AG10803 (cell line): ENCODE measurements around the gene TIMMDC1.
"Not testable (repeated sequence)": the region's sequence is repeated elsewhere in the genome, so short reads cannot be mapped to it uniquely, and the experiment has no call there.

Source experiments
- DNase-seq: peaks from one replicate; pipeline ENCODE4 v3.0.0; 2010; ENCODE audit warnings: low read depth
- H3K4me3 ChIP-seq: 2 replicates; pipeline ENCODE4 v1.5.1; 2011; ENCODE audit warnings: mild to moderate bottlenecking, low read length, control low read depth
- TF ChIP-seq, protein P1 (sequence below): conservative IDR thresholded peaks from 2 replicates; pipeline ENCODE4 v1.5.1; 2011; ENCODE audit warnings: mild to moderate bottlenecking, low read length, control low read depth, inconsistent platforms

The TIMMDC1 gene

DNA sequence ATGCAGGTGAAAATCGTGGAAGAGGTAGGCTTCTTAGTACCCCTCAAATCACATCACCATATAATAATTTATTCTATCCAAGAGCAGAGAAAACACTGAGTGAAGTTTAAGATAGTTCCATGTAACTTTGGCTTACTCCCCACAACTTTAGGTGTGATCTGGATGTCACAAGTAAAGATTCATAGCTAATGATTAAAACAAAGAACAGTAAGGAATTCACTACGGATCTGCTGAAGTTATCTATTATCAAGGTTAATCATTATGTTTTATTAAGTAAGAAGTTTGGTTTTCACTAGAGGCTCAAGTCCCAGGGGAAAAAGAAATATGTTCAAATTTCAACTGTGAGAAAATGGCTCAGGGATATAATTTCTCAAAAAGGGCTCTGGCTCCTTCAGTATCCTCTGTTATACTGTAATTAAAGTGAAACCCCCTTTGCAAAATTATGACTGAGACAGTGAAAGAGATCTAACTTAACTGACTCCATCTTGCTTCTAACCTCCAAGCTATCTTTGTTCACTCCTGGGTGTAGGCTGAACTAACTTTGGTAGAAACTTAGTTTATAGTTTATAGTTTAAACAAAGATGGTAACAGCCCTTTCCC is 43.9 kb downstream of the TIMMDC1 start:
- no peak overlapping the region for H3K4me3 ChIP-seq

DNA sequence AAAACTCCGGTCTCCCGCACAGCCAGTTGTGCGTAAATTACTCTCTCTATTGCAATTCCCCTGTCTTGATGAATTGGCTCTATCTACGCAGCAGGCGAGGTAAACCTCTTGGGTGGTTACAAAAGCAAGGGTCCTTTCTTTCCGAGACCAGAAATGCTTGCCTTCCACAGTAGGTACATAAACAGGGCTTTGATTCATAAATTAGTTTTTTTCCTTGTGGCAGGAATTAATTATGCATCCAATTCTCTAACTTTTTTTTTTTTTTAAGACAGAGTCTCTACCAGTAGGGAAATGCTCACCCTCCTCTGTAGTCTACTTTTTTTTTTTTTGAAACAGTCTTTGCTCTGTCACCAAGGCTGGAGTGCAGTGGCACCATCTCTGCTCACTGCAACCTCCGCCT is 44.8 kb downstream of the TIMMDC1 start:
- no peak for DNase-seq
- H3K4me3 ChIP-seq: no peak overlapping the region
- TF ChIP-seq, protein P1, sequence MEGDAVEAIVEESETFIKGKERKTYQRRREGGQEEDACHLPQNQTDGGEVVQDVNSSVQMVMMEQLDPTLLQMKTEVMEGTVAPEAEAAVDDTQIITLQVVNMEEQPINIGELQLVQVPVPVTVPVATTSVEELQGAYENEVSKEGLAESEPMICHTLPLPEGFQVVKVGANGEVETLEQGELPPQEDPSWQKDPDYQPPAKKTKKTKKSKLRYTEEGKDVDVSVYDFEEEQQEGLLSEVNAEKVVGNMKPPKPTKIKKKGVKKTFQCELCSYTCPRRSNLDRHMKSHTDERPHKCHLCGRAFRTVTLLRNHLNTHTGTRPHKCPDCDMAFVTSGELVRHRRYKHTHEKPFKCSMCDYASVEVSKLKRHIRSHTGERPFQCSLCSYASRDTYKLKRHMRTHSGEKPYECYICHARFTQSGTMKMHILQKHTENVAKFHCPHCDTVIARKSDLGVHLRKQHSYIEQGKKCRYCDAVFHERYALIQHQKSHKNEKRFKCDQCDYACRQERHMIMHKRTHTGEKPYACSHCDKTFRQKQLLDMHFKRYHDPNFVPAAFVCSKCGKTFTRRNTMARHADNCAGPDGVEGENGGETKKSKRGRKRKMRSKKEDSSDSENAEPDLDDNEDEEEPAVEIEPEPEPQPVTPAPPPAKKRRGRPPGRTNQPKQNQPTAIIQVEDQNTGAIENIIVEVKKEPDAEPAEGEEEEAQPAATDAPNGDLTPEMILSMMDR: peak; percentile 3

More for the DNA sequence above, 43.9 kb downstream of the TIMMDC1 start:
- TF ChIP-seq, protein P1: no peak
- DNase-seq: no peak

DNA sequence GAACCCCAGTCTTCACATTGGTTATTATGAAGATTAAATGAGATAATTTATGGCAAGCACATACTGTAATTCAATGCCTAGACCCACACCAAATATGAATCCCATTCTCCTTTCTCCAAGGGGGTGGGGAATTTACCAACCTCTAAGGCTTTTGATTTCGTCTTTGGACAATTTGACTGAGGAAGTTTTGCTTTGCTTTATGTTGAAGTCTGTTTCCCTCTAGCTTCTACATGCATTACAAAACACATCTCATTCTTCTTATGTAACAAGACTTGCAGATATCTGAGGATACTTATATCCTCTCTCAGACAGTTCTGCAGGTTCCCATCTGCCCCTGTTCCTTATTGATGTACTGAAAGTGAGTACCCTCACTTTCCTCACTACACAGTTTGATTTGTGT is 48.9 kb downstream of the TIMMDC1 start:
- TF ChIP-seq, protein P1: no peak
- DNase-seq: no peak
- no peak overlapping the region for H3K4me3 ChIP-seq

DNA sequence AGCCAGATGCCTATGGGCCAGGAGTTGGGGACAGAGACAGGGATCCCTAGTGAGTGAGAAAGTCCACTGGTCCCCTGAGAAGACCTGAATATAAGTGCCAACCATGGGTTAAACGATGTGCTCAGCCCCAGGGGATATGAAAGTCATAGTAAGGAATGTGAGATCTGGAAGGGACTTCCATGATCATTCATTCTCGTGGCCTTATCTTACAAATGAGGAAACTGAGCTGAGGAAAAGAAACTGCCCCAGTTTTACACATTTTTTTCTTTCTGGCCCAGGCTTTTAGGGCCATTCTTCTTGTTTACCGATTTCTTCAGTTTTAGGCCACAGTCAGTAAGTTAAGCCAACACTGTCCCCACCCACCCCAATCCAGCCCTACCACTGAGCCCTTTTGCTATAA is 50.0 kb downstream of the TIMMDC1 start:
- TF ChIP-seq, protein P1: no peak
- no peak for DNase-seq
- no peak overlapping the region for H3K4me3 ChIP-seq

DNA sequence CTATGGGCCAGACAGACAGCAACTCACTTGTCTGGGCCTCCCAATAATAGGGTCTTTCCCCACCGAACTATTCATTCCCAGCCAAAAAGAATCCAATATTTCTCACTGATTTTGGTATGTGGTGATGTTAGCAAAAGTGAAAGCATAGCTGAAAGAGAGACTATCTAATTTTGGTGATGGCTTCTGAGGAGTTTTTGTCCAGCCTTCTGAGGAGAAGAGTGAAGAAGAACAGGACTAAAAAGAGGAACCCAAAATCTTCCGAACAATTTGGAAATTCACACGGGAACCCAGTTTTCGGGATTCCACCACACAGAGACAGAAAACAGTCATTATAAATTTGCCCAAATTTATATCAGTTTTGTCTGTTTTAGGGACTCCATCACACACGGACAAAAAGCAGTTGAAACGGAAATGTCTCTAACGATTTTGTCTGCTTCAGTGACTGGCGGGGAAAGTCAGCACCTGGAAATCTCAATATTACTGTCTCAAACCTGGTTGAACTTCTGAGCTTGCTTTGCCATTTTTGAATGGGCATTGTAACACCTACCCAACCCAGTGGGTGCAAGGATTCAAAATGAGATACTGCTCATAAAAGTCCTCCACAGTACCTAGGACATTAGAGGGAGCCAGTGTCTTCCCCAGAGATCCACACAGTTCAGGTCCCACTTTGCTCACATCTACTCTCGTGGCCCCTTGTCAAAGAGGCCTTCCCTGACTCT is 52.0 kb downstream of the TIMMDC1 start:
- TF ChIP-seq, protein P1: no peak
- DNase-seq: no peak
- no peak overlapping the region for H3K4me3 ChIP-seq

DNA sequence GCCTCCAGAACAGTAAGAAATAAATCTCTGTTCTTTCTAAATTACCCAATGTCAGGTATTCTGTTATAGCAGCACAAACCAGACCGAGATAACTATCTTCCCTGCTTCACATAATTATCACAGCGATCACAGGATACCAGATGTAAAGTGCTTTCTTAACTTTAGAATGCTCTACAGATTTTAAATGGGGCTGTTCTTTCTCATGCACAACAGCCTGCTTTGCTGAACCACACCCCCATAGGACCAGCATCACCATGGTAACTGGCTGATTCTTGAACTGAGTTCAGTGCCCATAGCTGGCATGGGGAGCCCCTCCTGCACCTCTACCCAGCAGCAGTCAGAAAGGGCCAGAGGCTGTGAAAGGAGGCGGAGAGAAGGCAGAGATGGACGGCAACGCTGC is 53.3 kb downstream of the TIMMDC1 start:
- no peak overlapping the region for H3K4me3 ChIP-seq

DNA sequence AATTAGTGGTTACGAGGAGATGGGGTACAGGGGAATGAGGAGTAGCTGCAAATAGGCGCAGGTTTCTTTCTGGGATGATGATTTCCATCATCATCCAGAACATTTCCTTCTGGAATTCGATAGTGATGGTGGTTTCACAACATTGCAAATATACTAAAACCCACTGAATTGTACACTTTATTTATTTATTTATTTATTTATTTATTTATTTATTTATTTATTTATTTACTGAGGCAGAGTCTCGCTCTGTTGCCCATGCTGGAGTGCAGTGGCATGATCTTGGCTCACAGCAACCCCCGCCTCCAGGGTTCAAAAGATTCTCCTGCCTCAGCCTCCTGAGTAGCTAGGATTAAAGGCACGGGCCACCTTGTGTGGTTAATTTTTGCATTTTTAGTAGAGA is 54.6 kb downstream of the TIMMDC1 start:
- H3K4me3 ChIP-seq, DNase-seq: not testable (repeated sequence)

More for the DNA sequence above, 53.3 kb downstream of the TIMMDC1 start:
- TF ChIP-seq, protein P1: no peak
- DNase-seq: no peak
